ENCODE results near the gene MBNL1. TPM values are rescaled to one million over a fixed set of nuclear protein-coding genes. Genes with fewer than 3 reads are reported as not detected.

Gene MBNL1
- total and polyA plus RNA-seq, 2 of the 13 experiments (the other 11 are each of a cell fraction or from before 2014, with no cell fraction given) = 27.1 to 55.4 TPM

- TF ChIP-seq, protein P1, sequence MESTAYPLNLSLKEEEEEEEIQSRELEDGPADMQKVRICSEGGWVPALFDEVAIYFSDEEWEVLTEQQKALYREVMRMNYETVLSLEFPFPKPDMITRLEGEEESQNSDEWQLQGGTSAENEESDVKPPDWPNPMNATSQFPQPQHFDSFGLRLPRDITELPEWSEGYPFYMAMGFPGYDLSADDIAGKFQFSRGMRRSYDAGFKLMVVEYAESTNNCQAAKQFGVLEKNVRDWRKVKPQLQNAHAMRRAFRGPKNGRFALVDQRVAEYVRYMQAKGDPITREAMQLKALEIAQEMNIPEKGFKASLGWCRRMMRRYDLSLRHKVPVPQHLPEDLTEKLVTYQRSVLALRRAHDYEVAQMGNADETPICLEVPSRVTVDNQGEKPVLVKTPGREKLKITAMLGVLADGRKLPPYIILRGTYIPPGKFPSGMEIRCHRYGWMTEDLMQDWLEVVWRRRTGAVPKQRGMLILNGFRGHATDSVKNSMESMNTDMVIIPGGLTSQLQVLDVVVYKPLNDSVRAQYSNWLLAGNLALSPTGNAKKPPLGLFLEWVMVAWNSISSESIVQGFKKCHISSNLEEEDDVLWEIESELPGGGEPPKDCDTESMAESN (CRISPR knock-in tag; conservative IDR thresholded peaks at IDR 0.05) = peak; percentile 47; the same call in 1 of the 2 replicates
- no peak for TF ChIP-seq ERF (CRISPR knock-in tag; IDR thresholded peaks at IDR 0.05)
- TF ChIP-seq MED1 (CRISPR knock-in tag; IDR thresholded peaks at IDR 0.05) = peak; percentile 14; the same call in 1 of the 2 replicates
- TF ChIP-seq, protein P2, sequence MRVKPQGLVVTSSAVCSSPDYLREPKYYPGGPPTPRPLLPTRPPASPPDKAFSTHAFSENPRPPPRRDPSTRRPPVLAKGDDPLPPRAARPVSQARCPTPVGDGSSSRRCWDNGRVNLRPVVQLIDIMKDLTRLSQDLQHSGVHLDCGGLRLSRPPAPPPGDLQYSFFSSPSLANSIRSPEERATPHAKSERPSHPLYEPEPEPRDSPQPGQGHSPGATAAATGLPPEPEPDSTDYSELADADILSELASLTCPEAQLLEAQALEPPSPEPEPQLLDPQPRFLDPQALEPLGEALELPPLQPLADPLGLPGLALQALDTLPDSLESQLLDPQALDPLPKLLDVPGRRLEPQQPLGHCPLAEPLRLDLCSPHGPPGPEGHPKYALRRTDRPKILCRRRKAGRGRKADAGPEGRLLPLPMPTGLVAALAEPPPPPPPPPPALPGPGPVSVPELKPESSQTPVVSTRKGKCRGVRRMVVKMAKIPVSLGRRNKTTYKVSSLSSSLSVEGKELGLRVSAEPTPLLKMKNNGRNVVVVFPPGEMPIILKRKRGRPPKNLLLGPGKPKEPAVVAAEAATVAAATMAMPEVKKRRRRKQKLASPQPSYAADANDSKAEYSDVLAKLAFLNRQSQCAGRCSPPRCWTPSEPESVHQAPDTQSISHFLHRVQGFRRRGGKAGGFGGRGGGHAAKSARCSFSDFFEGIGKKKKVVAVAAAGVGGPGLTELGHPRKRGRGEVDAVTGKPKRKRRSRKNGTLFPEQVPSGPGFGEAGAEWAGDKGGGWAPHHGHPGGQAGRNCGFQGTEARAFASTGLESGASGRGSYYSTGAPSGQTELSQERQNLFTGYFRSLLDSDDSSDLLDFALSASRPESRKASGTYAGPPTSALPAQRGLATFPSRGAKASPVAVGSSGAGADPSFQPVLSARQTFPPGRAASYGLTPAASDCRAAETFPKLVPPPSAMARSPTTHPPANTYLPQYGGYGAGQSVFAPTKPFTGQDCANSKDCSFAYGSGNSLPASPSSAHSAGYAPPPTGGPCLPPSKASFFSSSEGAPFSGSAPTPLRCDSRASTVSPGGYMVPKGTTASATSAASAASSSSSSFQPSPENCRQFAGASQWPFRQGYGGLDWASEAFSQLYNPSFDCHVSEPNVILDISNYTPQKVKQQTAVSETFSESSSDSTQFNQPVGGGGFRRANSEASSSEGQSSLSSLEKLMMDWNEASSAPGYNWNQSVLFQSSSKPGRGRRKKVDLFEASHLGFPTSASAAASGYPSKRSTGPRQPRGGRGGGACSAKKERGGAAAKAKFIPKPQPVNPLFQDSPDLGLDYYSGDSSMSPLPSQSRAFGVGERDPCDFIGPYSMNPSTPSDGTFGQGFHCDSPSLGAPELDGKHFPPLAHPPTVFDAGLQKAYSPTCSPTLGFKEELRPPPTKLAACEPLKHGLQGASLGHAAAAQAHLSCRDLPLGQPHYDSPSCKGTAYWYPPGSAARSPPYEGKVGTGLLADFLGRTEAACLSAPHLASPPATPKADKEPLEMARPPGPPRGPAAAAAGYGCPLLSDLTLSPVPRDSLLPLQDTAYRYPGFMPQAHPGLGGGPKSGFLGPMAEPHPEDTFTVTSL (CRISPR knock-in tag; IDR thresholded peaks at IDR 0.05; ENCODE audit: borderline replicate concordance) = peak; percentile 65; the same call in 1 of the 2 replicates
- TF ChIP-seq MBNL3 (CRISPR knock-in tag; conservative IDR thresholded peaks at IDR 0.05) = no peak
- no peak for TF ChIP-seq TMF1 (CRISPR knock-in tag; IDR thresholded peaks at IDR 0.05; ENCODE audit: low read depth)
- TF ChIP-seq, protein P3, sequence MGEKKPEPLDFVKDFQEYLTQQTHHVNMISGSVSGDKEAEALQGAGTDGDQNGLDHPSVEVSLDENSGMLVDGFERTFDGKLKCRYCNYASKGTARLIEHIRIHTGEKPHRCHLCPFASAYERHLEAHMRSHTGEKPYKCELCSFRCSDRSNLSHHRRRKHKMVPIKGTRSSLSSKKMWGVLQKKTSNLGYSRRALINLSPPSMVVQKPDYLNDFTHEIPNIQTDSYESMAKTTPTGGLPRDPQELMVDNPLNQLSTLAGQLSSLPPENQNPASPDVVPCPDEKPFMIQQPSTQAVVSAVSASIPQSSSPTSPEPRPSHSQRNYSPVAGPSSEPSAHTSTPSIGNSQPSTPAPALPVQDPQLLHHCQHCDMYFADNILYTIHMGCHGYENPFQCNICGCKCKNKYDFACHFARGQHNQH (CRISPR knock-in tag; IDR thresholded peaks at IDR 0.05) = 0 out of 2 replicates have a peak, but pooled peaks have one; percentile 42
- TF ChIP-seq ZBTB10 (CRISPR knock-in tag; IDR thresholded peaks at IDR 0.05; ENCODE audit: borderline replicate concordance) = no peak
- TF ChIP-seq ZIK1 (CRISPR knock-in tag; IDR thresholded peaks at IDR 0.05; ENCODE audit: borderline replicate concordance, low read depth) = 0 out of 2 replicates have a peak, but pooled peaks have one; percentile 47
- TF ChIP-seq SAP130 (CRISPR knock-in tag; IDR thresholded peaks at IDR 0.05; ENCODE audit: low read depth) = peak; percentile 89
- TF ChIP-seq CEBPG (CRISPR knock-in tag; IDR thresholded peaks at IDR 0.05) = peak; percentile 85
- no peak for TF ChIP-seq HCFC1 (IDR thresholded peaks at IDR 0.05; ENCODE audit: low read depth, low read length)
- TF ChIP-seq ZNF572 (CRISPR knock-in tag; IDR thresholded peaks at IDR 0.05) = no peak
- no peak for TF ChIP-seq LCORL (IDR thresholded peaks at IDR 0.05)
- TF ChIP-seq LCORL (CRISPR knock-in tag; IDR thresholded peaks at IDR 0.05) = peak; percentile 43; the same call in 1 of the 2 replicates
- TF ChIP-seq ZNF598 (CRISPR knock-in tag; IDR thresholded peaks at IDR 0.05; ENCODE audit: borderline replicate concordance) = no peak; the same call in 1 of the 2 replicates
These were observed 29.9 kb downstream of the MBNL1 start (continued) for GRCh38 chr3:152298393-152299248.
